Kidney tubule cell (primary cell): ENCODE measurements around the gene IDI1.
A peak's percentile ranks its signal among the peaks of the same experiment; 100 is the strongest.
"Not testable (repeated sequence)": the region's sequence is repeated elsewhere in the genome, so short reads cannot be mapped to it uniquely, and the experiment has no call there.

ENCODE experiments used
- DNase-seq: peaks from one replicate; pipeline ENCODE4 v3.0.0-alpha.2; 2018; ENCODE audit warnings: low spot score

Gene IDI1

GRCh38 chr10:1048732-1049424, at the start of gene IDI1:
TSS of gene IDI1 (minus strand) at chr10:1049119. CDS start at chr10:1049003, 116 bp downstream.
- DNase-seq: peak; percentile 99

DNA sequence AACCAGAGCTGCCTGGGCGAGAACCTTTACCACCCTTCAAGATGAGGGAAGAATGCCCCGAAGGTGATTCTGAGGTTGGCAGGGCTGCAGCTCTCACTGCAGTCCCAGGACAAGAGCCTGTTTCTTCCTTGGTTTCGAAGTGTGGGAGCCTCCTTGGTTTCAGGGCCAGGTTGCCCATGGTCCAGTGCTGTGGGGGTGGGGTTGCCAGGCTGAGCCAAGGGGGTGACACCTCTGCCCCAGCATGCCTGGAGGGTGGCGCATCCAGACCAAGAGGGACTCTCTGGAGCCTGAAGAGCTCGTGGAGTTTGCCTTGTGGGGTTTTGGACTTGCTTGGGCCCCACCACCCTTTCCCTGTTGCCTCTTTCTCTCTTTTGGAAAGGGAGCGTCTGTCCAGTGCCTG, 48.5 kb upstream of the IDI1 start:
- DNase-seq: no peak

- DNase-seq: no peak
These were observed 47.5 kb upstream of the IDI1 start for GRCh38 chr10:1096287-1096889.

DNA sequence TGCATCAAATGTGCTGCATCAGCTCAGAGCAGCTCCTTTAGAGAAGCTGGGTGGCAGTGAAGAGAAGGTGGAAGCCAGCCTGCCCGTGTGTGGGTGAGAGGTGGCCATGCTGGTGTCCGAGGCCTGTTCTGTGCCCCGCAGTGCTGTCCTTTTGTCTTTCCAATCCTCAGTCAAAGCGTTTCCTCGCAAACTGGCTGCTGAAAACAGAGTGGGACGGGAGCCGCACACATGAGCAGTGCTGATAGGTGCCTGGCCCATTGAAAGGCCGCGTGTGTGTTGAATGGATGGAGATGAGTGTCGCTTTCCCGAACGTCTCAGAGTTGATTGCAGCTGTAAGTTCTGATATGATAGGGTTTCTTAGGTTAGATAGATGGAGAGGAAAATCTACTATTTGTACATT, 46.6 kb upstream of the IDI1 start:
- no peak for DNase-seq

DNA sequence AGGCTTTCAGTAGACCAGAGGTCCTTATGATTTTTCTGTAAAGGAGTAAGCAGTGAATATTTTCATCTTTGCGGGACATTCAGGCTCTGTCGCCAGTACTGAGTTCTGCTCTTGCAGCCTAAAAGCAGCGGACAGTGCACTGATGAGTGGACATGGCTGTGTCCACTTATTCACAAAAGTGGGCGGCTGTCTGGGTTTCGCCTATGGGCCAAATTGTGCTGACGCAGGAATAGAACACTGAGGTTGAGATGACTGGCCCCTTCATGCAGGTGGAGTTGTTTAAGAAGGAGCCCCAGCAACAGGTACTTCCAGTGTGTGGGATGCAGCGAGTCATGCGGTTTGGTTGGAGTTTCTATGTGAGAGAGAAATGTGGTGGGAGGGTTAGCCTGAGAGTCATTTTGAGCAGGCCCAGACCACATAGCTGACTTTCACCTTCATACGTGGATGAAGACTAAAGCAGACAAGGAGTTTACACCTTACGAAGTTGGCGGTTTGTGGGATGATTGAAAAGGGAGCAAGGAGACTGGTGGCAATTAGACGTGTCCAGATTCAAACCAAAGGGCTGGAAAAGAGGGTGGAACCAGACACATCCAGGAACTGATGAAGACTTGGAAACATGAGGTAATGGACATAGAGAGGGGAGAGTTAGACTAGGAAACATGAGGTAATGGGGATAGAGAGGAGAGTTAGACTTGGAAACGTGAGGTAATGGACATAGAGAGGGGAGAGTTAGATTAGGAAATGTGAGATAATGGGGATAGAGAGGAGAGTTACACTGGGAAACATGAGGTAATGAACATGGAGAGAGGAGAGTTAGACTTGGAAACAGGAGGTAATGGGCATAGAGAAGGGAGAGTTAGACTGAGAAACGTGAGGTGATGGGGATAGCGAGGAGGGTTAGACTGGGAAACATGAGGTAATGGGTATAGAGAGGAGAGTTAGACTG, 45.5 kb upstream of the IDI1 start:
- DNase-seq: peak; percentile 7

DNA sequence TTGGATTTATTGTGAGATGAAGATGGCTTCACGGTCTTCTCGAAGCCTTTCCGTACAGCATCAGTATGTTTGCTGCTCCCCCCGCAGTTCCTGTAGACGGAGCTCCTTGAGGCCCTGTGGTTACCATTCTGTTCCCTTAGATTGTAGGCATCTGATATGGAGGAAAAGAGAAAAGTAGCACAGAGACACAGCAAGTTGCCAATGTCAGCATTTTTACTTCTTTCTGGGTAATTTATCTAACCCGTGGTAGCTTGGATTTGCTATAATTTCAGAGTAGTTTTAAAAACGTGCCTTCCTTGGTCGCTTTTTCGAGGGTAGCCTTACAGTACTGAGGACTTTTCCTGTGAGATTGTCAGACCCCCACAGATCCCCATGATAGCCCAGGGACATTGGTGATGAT, 44.8 kb upstream of the IDI1 start:
- DNase-seq: no peak

GRCh38 chr10:1090696-1091095, 41.8 kb upstream of the IDI1 start:
- no peak for DNase-seq

DNA sequence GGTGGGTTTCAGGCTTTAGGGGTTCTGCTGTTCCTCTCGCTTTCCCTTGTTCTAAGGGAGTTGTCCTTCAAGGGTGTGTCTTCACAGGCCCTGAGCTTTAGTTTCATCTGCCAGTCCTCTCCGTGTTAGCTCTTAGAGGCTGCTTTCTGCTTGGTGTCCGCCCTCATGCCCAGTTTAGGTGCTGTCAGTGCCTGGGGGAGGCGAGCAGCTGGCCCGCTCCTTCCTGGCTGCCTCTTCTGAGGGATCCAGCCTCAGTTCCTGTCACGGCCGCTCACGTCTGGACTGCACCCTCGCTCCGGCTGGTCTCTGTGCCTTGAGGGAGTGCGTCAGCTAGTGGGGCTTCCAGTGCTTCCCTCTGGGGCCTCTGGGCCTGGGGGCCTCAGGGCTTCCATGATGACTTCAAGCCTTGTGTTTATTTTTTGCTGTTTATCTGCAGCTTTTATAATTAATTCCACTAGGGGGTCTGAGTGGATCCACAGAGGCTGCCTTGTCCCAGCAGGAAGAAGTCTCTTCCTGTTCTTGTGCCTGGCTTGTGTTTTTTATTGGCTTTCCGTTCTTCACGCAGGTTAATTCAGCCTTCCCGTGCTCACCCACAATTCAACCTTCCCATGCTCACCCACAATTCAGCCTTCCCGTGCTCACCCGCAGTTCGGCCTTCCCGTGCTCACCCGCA, 40.2 kb upstream of the IDI1 start:
- no peak for DNase-seq

GRCh38 chr10:1086787-1087186, 37.9 kb upstream of the IDI1 start:
- DNase-seq: no peak

- no peak for DNase-seq
These were observed 36.3 kb upstream of the IDI1 start for GRCh38 chr10:1085258-1085657.

DNA sequence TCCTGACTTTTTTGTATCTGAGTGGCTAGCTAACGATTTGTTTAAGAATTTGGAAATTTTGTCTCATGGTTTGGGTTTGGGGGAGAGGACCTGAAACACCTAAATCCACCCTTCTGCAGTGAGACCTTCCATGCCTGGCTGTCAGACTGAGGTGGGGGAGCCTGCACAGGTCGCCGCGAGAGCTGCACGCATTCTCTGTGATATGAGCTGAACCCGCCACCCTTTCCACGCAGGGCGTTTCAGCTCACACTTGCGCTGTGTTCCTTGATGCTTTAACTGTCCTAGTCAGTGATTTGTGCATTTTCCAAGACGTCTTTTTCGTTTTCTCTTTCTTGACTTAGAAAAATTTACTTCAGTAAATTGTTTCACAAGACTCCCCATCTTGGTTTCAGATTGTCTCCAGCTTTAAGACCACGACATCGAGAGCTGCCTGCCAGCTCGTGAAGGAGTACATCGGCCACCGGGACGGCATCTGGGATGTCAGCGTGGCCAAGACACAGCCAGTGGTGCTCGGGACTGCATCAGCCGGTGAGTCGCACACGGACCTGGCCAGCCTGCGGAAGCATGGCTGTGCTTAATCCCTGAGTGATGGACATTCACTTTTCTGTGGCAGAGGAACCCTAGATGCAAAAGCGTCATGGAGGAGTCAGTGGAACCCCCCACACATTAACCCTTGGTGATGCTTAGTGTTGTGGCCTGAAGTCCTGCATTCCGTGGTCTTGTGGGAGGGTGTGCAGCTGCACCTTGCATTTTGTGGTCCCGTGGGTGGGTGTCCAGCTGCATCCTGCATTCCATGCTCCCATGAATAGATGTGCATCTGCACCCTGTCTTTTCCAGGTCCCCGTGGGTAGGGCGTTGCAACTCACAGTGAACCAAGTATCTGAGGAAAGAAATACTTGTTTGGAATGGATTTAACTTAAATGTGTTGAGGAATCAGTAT, 35.4 kb upstream of the IDI1 start:
- no peak for DNase-seq

- DNase-seq: no peak
These were observed 34.7 kb upstream of the IDI1 start for GRCh38 chr10:1083581-1083980.

DNA sequence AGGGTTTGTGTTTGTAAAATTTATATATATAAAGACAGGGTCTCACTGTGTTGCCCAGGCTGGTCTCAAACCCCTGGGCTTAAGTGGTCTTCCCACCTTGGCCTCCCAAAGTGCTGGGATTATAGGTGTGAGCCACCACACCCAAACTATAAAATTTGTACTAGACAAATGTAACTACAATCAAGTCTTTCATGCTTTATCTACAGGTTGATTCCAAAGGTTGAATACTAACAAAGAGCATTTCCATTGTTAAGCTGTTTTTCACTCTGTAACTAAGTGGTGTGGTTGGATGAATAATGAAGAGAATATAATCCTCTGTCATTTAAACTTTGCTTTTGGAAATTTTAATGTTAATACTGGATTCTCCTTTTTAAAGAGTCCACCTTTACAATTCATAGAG, 29.7 kb upstream of the IDI1 start:
- no peak for DNase-seq

GRCh38 chr10:1074748-1075308, 25.9 kb upstream of the IDI1 start:
- no peak for DNase-seq

DNA sequence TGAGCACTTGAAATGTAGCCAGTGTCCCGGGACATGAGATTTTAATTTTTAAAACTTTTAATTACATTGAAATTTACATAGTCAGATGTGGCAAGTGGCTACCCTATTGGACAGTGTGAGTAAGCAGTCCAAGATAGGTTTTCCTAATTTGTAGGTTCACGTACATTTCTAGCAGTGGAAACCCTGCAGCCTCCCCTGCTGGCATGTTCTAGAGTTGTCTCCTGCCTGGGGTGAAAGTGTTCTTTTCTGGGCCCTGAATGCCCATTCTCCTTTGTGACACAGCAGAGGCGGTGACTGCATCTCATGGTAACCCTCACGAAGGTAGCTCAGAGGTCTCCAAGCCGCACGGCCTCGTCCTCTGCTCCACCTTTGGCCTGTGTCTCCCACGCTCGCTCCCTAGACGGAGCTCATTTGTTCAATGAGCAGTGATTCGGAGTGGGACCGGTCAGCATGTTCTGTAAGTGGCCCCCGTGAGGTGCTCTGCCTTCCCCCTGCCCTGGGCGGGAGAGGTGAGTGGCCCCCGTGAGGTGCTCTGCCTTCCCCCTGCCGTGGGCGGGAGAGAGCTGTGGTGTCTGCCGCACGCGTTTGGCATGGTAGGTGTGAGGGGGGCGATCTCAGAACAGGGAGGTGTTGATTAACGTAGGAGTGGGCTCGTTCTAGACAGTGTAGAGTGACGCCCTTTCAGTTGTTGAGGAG, 25.3 kb upstream of the IDI1 start:
- DNase-seq: no peak

- DNase-seq: no peak
These were observed 22.0 kb upstream of the IDI1 start for GRCh38 chr10:1070919-1071318.

- DNase-seq: no peak
These were observed 19.8 kb upstream of the IDI1 start for GRCh38 chr10:1068380-1069361.

DNA sequence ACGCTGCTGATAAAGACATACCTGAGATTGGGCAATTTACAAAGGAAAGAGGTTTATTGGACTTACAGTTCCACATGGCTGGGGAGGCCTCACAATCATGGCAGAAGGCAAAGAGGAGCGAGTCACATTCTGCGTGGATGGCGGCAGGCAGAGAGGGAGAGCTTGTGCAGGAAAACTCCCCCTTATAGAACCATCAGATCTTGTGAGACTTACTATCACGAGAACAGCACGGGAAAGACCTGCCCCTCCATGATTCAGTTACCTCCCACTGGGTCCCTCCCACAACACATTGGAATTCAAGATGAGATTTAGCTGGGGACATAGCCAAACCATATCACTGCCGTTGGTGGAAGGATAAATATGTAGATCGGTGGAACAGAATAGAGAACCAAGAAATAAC, 17.8 kb upstream of the IDI1 start:
- DNase-seq: not testable (repeated sequence)

DNA sequence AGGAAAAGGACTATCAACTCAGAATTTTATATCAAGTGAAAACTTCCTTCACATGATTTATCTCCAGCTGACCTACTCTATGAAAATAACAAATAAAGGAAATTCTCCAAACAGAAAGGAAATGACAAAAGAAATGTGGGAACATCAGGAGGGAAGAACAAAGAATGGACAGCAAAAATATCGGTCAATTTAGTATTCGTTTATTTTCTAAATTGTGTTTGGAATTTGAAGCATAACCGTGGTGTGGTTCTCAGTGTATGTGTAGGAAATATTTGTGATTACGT, 16.0 kb upstream of the IDI1 start:
- DNase-seq: no peak
